HG03097 (cell line): ENCODE measurements around the gene EIF3A.
"Not testable (repeated sequence)": the region's sequence is repeated elsewhere in the genome, so short reads cannot be mapped to it uniquely, and the experiment has no call there.

Experiments
- ATAC-seq: cut with Tn5 transposase; IDR thresholded peaks from one replicate; pipeline ENCODE4 v1.9.1; 2021; ENCODE audit not compliant: unreplicated experiment, low FRiP score

Gene EIF3A

GRCh38 chr10:119059557-119059956 is 21.1 kb downstream of the EIF3A start:
- ATAC-seq, result no peak

GRCh38 chr10:119058010-119058409 is 22.6 kb downstream of the EIF3A start:
- ATAC-seq, result no peak

GRCh38 chr10:119055472-119055871 is 25.1 kb downstream of the EIF3A start:
- ATAC-seq, result no peak

GRCh38 chr10:119051775-119052174 is 28.8 kb downstream of the EIF3A start:
- ATAC-seq, result no peak

GRCh38 chr10:119049777-119050176 is 30.8 kb downstream of the EIF3A start:
- no peak for ATAC-seq

GRCh38 chr10:119049361-119049760 is 31.3 kb downstream of the EIF3A start:
- no peak for ATAC-seq

- ATAC-seq, result no peak
These were observed 35.1 kb downstream of the EIF3A start for GRCh38 chr10:119045561-119045960.

GRCh38 chr10:119042169-119042568 is 38.4 kb downstream of the EIF3A start:
- no peak for ATAC-seq

- no peak for ATAC-seq
These were observed 39.3 kb downstream of the EIF3A start for GRCh38 chr10:119041326-119041725.

GRCh38 chr10:119039161-119039560 is 41.5 kb downstream of the EIF3A start:
- no peak for ATAC-seq

- no peak for ATAC-seq
These were observed 49.0 kb downstream of the EIF3A start for GRCh38 chr10:119031496-119032059.

- peak; percentile 48 for ATAC-seq
These were observed 50.0 kb downstream of the EIF3A start for GRCh38 chr10:119030421-119031250.

GRCh38 chr10:119029613-119030420 is 50.8 kb downstream of the EIF3A start, which contains the start of gene NANOS1:
Gene NANOS1 (plus strand): TSS chr10:119029714. CDS start chr10:119029802, 88 bp downstream.
- ATAC-seq, result peak; percentile 28

- ATAC-seq, result peak; percentile 67
These were observed 51.6 kb downstream of the EIF3A start for GRCh38 chr10:119028900-119029612.

GRCh38 chr10:119028445-119028899 is 52.1 kb downstream of the EIF3A start:
- not testable (repeated sequence) for ATAC-seq

- no peak for ATAC-seq
These were observed 54.1 kb downstream of the EIF3A start for GRCh38 chr10:119026301-119027110.

GRCh38 chr10:119025776-119026175 is 54.8 kb downstream of the EIF3A start:
- ATAC-seq, result no peak

GRCh38 chr10:119025336-119025735 is 55.3 kb downstream of the EIF3A start:
- ATAC-seq, result no peak

GRCh38 chr10:119024882-119025281 is 55.7 kb downstream of the EIF3A start:
- ATAC-seq, result no peak

- ATAC-seq, result no peak
These were observed 57.1 kb downstream of the EIF3A start for GRCh38 chr10:119023553-119023868.
